ENCODE measurements around the gene KIAA1671. TPM values are rescaled to one million over a fixed set of nuclear protein-coding genes. Genes with fewer than 3 reads are reported as not detected.

The KIAA1671 gene
- total and polyA plus RNA-seq, 2 donors, result 4.1 to 8.0 TPM

- H3K36me3 ChIP-seq (ENCODE audit: control insufficient read depth in 2 of 2, insufficient read depth in 2 of 2, low read length in 1 of 2), result no peaks in the 10 kb centered on the region
- no peak overlapping the region for H3K4me3 ChIP-seq (ENCODE audit: low read length in 2 of 2)
- peaks cover 0 to 9% of the 10 kb centered on the region in 2 donors for H3K4me1 ChIP-seq (ENCODE audit: control insufficient read depth in 2 of 2, insufficient read depth in 2 of 2, low read length in 2 of 2)
- no peak overlapping the region for H3K27ac ChIP-seq (ENCODE audit: low read depth in 1 of 2, low read length in 1 of 2)
- no peaks in the 10 kb centered on the region for H3K27me3 ChIP-seq (ENCODE audit: control insufficient read depth in 2 of 2, insufficient read depth in 1 of 2, low read length in 1 of 2)
- no peaks in the 10 kb centered on the region for H3K9me3 ChIP-seq (ENCODE audit: control insufficient read depth in 2 of 2, insufficient read depth in 1 of 2, low read length in 1 of 2)
- 85% methylated on average over 3 of the region's 3 CpGs for WGBS
- DNase-seq (ENCODE audit: low read depth in 6 of 9, low spot score in 9 of 9), result no peak
These were observed 72.4 kb downstream of the KIAA1671 start for GRCh38 chr22:25024895-25025294.

- WGBS, result 62% methylated on average over 12 of the region's 12 CpGs
- no peak overlapping the region for H3K4me3 ChIP-seq (ENCODE audit: low read length in 2 of 2)
- H3K36me3 ChIP-seq (ENCODE audit: control insufficient read depth in 2 of 2, insufficient read depth in 2 of 2, low read length in 1 of 2), result no peaks in the 10 kb centered on the region
- no peaks in the 10 kb centered on the region for H3K27me3 ChIP-seq (ENCODE audit: control insufficient read depth in 2 of 2, insufficient read depth in 1 of 2, low read length in 1 of 2)
- no peak for DNase-seq (ENCODE audit: low read depth in 6 of 9, low spot score in 9 of 9)
- H3K4me1 ChIP-seq (ENCODE audit: control insufficient read depth in 2 of 2, insufficient read depth in 2 of 2, low read length in 2 of 2), result peaks cover 0 to 9% of the 10 kb centered on the region in 2 donors
- no peaks in the 10 kb centered on the region for H3K9me3 ChIP-seq (ENCODE audit: control insufficient read depth in 2 of 2, insufficient read depth in 1 of 2, low read length in 1 of 2)
- peak overlapping the region in 1 of 2 donors; percentile 36 for H3K27ac ChIP-seq (ENCODE audit: low read depth in 1 of 2, low read length in 1 of 2)
These were observed 73.2 kb downstream of the KIAA1671 start for GRCh38 chr22:25025491-25026400.

GRCh38 chr22:25027043-25027906 lies 74.8 kb downstream of the KIAA1671 start:
- no peak for DNase-seq (ENCODE audit: low read depth in 6 of 9, low spot score in 9 of 9)
- H3K27ac ChIP-seq (ENCODE audit: low read depth in 1 of 2, low read length in 1 of 2), result no peak overlapping the region
- H3K9me3 ChIP-seq (ENCODE audit: control insufficient read depth in 2 of 2, insufficient read depth in 1 of 2, low read length in 1 of 2), result no peaks in the 10 kb centered on the region

GRCh38 chr22:25027959-25028840 lies 75.7 kb downstream of the KIAA1671 start:
- peaks cover 0 to 9% of the 10 kb centered on the region in 2 donors for H3K4me1 ChIP-seq (ENCODE audit: control insufficient read depth in 2 of 2, insufficient read depth in 2 of 2, low read length in 2 of 2)
- H3K36me3 ChIP-seq (ENCODE audit: control insufficient read depth in 2 of 2, insufficient read depth in 2 of 2, low read length in 1 of 2), result no peaks in the 10 kb centered on the region
- no peak overlapping the region for H3K27ac ChIP-seq (ENCODE audit: low read depth in 1 of 2, low read length in 1 of 2)
- H3K27me3 ChIP-seq (ENCODE audit: control insufficient read depth in 2 of 2, insufficient read depth in 1 of 2, low read length in 1 of 2), result no peaks in the 10 kb centered on the region
- 95% methylated on average over 45 of the region's 45 CpGs for WGBS
- H3K9me3 ChIP-seq (ENCODE audit: control insufficient read depth in 2 of 2, insufficient read depth in 1 of 2, low read length in 1 of 2), result no peaks in the 10 kb centered on the region
- no peak overlapping the region for H3K4me3 ChIP-seq (ENCODE audit: low read length in 2 of 2)
- no peak for DNase-seq (ENCODE audit: low read depth in 6 of 9, low spot score in 9 of 9)

More at GRCh38 chr22:25027043-25027906, 74.8 kb downstream of the KIAA1671 start:
- Histone ChIP-seq H3K36me3 (ENCODE audit: control insufficient read depth in 2 of 2, insufficient read depth in 2 of 2, low read length in 1 of 2) (no peaks in the 10 kb centered on the region), H3K4me3 (ENCODE audit: low read length in 2 of 2) (no peak overlapping the region), H3K27me3 (ENCODE audit: control insufficient read depth in 2 of 2, insufficient read depth in 1 of 2, low read length in 1 of 2) (no peaks in the 10 kb centered on the region), H3K4me1 (ENCODE audit: control insufficient read depth in 2 of 2, insufficient read depth in 2 of 2, low read length in 2 of 2) (peaks cover 0 to 9% of the 10 kb centered on the region in 2 donors)
- 94% methylated on average over 11 of the region's 11 CpGs for WGBS

- Histone ChIP-seq H3K36me3 (ENCODE audit: control insufficient read depth in 2 of 2, insufficient read depth in 2 of 2, low read length in 1 of 2) (no peaks in the 10 kb centered on the region), H3K9me3 (ENCODE audit: control insufficient read depth in 2 of 2, insufficient read depth in 1 of 2, low read length in 1 of 2) (no peaks in the 10 kb centered on the region), H3K4me1 (ENCODE audit: control insufficient read depth in 2 of 2, insufficient read depth in 2 of 2, low read length in 2 of 2) (peaks cover 0 to 9% of the 10 kb centered on the region in 2 donors), H3K4me3 (ENCODE audit: low read length in 2 of 2) (no peak overlapping the region), H3K27me3 (ENCODE audit: control insufficient read depth in 2 of 2, insufficient read depth in 1 of 2, low read length in 1 of 2) (no peaks in the 10 kb centered on the region), H3K27ac (ENCODE audit: low read depth in 1 of 2, low read length in 1 of 2) (no peak overlapping the region)
- DNase-seq (ENCODE audit: low read depth in 6 of 9, low spot score in 9 of 9), result no peak
- whole genome bisulfite sequencing, result 97% methylated on average over 9 of the region's 9 CpGs
These were observed 76.3 kb downstream of the KIAA1671 start for GRCh38 chr22:25028841-25029141.

GRCh38 chr22:25029181-25029580 lies 76.7 kb downstream of the KIAA1671 start:
- Histone ChIP-seq H3K9me3 (ENCODE audit: control insufficient read depth in 2 of 2, insufficient read depth in 1 of 2, low read length in 1 of 2) (no peaks in the 10 kb centered on the region), H3K36me3 (ENCODE audit: control insufficient read depth in 2 of 2, insufficient read depth in 2 of 2, low read length in 1 of 2) (no peaks in the 10 kb centered on the region), H3K27me3 (ENCODE audit: control insufficient read depth in 2 of 2, insufficient read depth in 1 of 2, low read length in 1 of 2) (no peaks in the 10 kb centered on the region), H3K4me1 (ENCODE audit: control insufficient read depth in 2 of 2, insufficient read depth in 2 of 2, low read length in 2 of 2) (peaks cover 0 to 9% of the 10 kb centered on the region in 2 donors), H3K4me3 (ENCODE audit: low read length in 2 of 2) (no peak overlapping the region), H3K27ac (ENCODE audit: low read depth in 1 of 2, low read length in 1 of 2) (no peak overlapping the region)
- WGBS, result 98% methylated on average over 18 of the region's 18 CpGs
- no peak for DNase-seq (ENCODE audit: low read depth in 6 of 9, low spot score in 9 of 9)

GRCh38 chr22:25030636-25031035 lies 78.1 kb downstream of the KIAA1671 start:
- Histone ChIP-seq H3K36me3 (ENCODE audit: control insufficient read depth in 2 of 2, insufficient read depth in 2 of 2, low read length in 1 of 2) (no peaks in the 10 kb centered on the region), H3K4me1 (ENCODE audit: control insufficient read depth in 2 of 2, insufficient read depth in 2 of 2, low read length in 2 of 2) (peaks cover 0 to 8% of the 10 kb centered on the region in 2 donors), H3K27me3 (ENCODE audit: control insufficient read depth in 2 of 2, insufficient read depth in 1 of 2, low read length in 1 of 2) (no peaks in the 10 kb centered on the region), H3K4me3 (ENCODE audit: low read length in 2 of 2) (no peak overlapping the region), H3K9me3 (ENCODE audit: control insufficient read depth in 2 of 2, insufficient read depth in 1 of 2, low read length in 1 of 2) (no peaks in the 10 kb centered on the region), H3K27ac (ENCODE audit: low read depth in 1 of 2, low read length in 1 of 2) (no peak overlapping the region)
- no peak for DNase-seq (ENCODE audit: low read depth in 6 of 9, low spot score in 9 of 9)
- 95% methylated on average over 7 of the region's 7 CpGs for WGBS

- H3K27me3 ChIP-seq (ENCODE audit: control insufficient read depth in 2 of 2, insufficient read depth in 1 of 2, low read length in 1 of 2), result no peaks in the 10 kb centered on the region
- peaks cover 0 to 5% of the 10 kb centered on the region in 2 donors for H3K4me1 ChIP-seq (ENCODE audit: control insufficient read depth in 2 of 2, insufficient read depth in 2 of 2, low read length in 2 of 2)
- 90% methylated on average over 2 of the region's 2 CpGs for WGBS
- H3K36me3 ChIP-seq (ENCODE audit: control insufficient read depth in 2 of 2, insufficient read depth in 2 of 2, low read length in 1 of 2), result no peaks in the 10 kb centered on the region
- H3K9me3 ChIP-seq (ENCODE audit: control insufficient read depth in 2 of 2, insufficient read depth in 1 of 2, low read length in 1 of 2), result no peaks in the 10 kb centered on the region
- DNase-seq (ENCODE audit: low read depth in 6 of 9, low spot score in 9 of 9), result no peak
- no peak overlapping the region for H3K27ac ChIP-seq (ENCODE audit: low read depth in 1 of 2, low read length in 1 of 2)
- H3K4me3 ChIP-seq (ENCODE audit: low read length in 2 of 2), result no peak overlapping the region
These were observed 79.5 kb downstream of the KIAA1671 start for GRCh38 chr22:25032066-25032465.

Measured in thymus (tissue), 11 donors.